ENCODE data around the gene PHTF2.
"Not testable (repeated sequence)": the region's sequence is repeated elsewhere in the genome, so short reads cannot be mapped to it uniquely, and the experiment has no call there.

PHTF2 gene

GRCh38 chr7:77782383-77782782, 16.2 kb upstream of the PHTF2 start:
- CTCF ChIA-PET, result interaction anchor here (1.9 kb wide), 1 partner anchor 10 kb away, joined by 6 read pairs; no protein-coding TSS in a partner anchor
- POLR2A ChIA-PET, result no interaction called here
- no peak for DNase-seq (ENCODE audit: extremely low spot score)
- no peak for TF ChIP-seq CTCF (IDR thresholded peaks at IDR 0.05; ENCODE audit: control extremely low read depth, extremely low read depth, low read depth, missing control alignments)

GRCh38 chr7:77783111-77783510, 15.5 kb upstream of the PHTF2 start:
- no peak for DNase-seq (ENCODE audit: extremely low spot score)
- ChIA-PET CTCF (interaction anchor here (0.7 to 1.9 kb wide), 4 partner anchors 8 to 24 kb away, joined by 3 to 6 read pairs (median 4); no protein-coding TSS in a partner anchor), POLR2A (no interaction called here)
- TF ChIP-seq CTCF (IDR thresholded peaks at IDR 0.05; ENCODE audit: control extremely low read depth, extremely low read depth, low read depth, missing control alignments), result no peak

- TF ChIP-seq CTCF (IDR thresholded peaks at IDR 0.05; ENCODE audit: control extremely low read depth, extremely low read depth, low read depth, missing control alignments), result no peak
- CTCF ChIA-PET, result interaction anchor here (0.7 to 1.9 kb wide), 4 partner anchors 9 to 24 kb away, joined by 3 to 6 read pairs (median 4); no protein-coding TSS in a partner anchor
- POLR2A ChIA-PET, result no interaction called here
- DNase-seq (ENCODE audit: extremely low spot score), result no peak
Measured at GRCh38 chr7:77783545-77783944, 15.0 kb upstream of the PHTF2 start.

- CTCF ChIA-PET, result interaction anchor here (1.9 kb wide), 1 partner anchor 8 kb away, joined by 6 read pairs; no protein-coding TSS in a partner anchor
- DNase-seq (ENCODE audit: extremely low spot score); POLR2A ChIA-PET: not testable (repeated sequence)
Measured at GRCh38 chr7:77784426-77784825, 14.1 kb upstream of the PHTF2 start.

GRCh38 chr7:77786018-77786417, 12.6 kb upstream of the PHTF2 start:
- ChIA-PET POLR2A (no interaction called here), CTCF (interaction anchor here (0.8 to 1.1 kb wide), 2 partner anchors 90 to 135 kb away, joined by 3 read pairs; partner anchors contain the start of gene RSBN1L)
- DNase-seq (ENCODE audit: extremely low spot score), result no peak
- no peak for TF ChIP-seq CTCF (IDR thresholded peaks at IDR 0.05; ENCODE audit: control extremely low read depth, extremely low read depth, low read depth, missing control alignments)

- CTCF ChIA-PET, result interaction anchor here (0.8 to 1.1 kb wide), 2 partner anchors 91 to 136 kb away, joined by 3 read pairs; partner anchors contain the start of gene RSBN1L
- DNase-seq (ENCODE audit: extremely low spot score), result no peak
- TF ChIP-seq CTCF (IDR thresholded peaks at IDR 0.05; ENCODE audit: control extremely low read depth, extremely low read depth, low read depth, missing control alignments), result no peak
- POLR2A ChIA-PET, result no interaction called here
Measured at GRCh38 chr7:77786741-77787140, 11.8 kb upstream of the PHTF2 start.

- ChIA-PET CTCF (interaction anchor here (1.1 to 1.7 kb wide), 5 partner anchors 9 to 144 kb away, joined by 3 to 5 read pairs (median 4); partner anchors contain the start of genes PHTF2 and TMEM60), POLR2A (no interaction called here)
- no peak for DNase-seq (ENCODE audit: extremely low spot score)
- TF ChIP-seq CTCF (IDR thresholded peaks at IDR 0.05; ENCODE audit: control extremely low read depth, extremely low read depth, low read depth, missing control alignments), result no peak
Measured at GRCh38 chr7:77788327-77788902, 10.2 kb upstream of the PHTF2 start.
